ENCODE measurements around the gene ZFAND2B. TPM values are rescaled to one million over a fixed set of nuclear protein-coding genes. Genes with fewer than 3 reads are reported as not detected.

ZFAND2B gene
- total RNA-seq = 10 to 100 TPM; 36.9 to 43.3 TPM

- DNase-seq (peak; percentile 94 to 98 (median 96)), ATAC-seq (peak; percentile 97)
- WGBS, 2 donors = 1% methylated on average over 22 to 55 of the region's 76 CpGs
- TF ChIP-seq CTCF (IDR thresholded peaks at IDR 0.05) = peak in 4 of 7 experiments; percentile 28 to 48 (median 39)
- peak; percentile 94 to 97 (median 96) for TF ChIP-seq POLR2A (IDR thresholded peaks at IDR 0.05)
- intact Hi-C loops (cut with DNase I) = no loop called here
- Histone ChIP-seq H3K4me3 (peak within 1 kb of the TSS; percentile 51 to 53), H3K27ac (peak within 1 kb of the TSS; percentile 78 to 98 (median 94)), H3K36me3 (replicated peaks in 1 of 2; ENCODE audit: insufficient read depth in 1 of 2, low read depth in 2 of 2) (peaks cover 0 to 1% of the 10 kb centered on the region in 2 donors), H3K4me1 (peaks cover 19% of the 10 kb centered on the region), H3K9me3 (no peaks in the 10 kb centered on the region), H3K27me3 (no peaks in the 10 kb centered on the region)
Measured at GRCh38 chr2:219206328-219207133, at the start of gene ZFAND2B. Gene ZFAND2B (plus strand): TSS chr2:219206782. CDS start chr2:219206988, 206 bp downstream.

- Histone ChIP-seq H3K27ac (no peak overlapping the region), H3K4me3 (no peak overlapping the region), H3K9me3 (no peaks in the 10 kb centered on the region), H3K27me3 (no peaks in the 10 kb centered on the region), H3K4me1 (peaks cover 14% of the 10 kb centered on the region), H3K36me3 (replicated peaks in 1 of 2; ENCODE audit: insufficient read depth in 1 of 2, low read depth in 2 of 2) (peaks cover 0 to 2% of the 10 kb centered on the region in 2 donors)
- TF ChIP-seq POLR2A (IDR thresholded peaks at IDR 0.05) = no peak
- TF ChIP-seq CTCF (IDR thresholded peaks at IDR 0.05) = no peak
- DNase-seq (no peak), ATAC-seq (no peak)
- intact Hi-C loops (cut with DNase I) = no loop called here
- 84% methylated on average over 8 of the region's 8 CpGs for WGBS, 2 donors
Measured at GRCh38 chr2:219157396-219157795, 49.2 kb upstream of the ZFAND2B start.

- Histone ChIP-seq H3K9me3 (no peaks in the 10 kb centered on the region), H3K27me3 (no peaks in the 10 kb centered on the region), H3K4me3 (no peak overlapping the region), H3K27ac (no peak overlapping the region), H3K36me3 (replicated peaks in 1 of 2; ENCODE audit: insufficient read depth in 1 of 2, low read depth in 2 of 2) (peaks cover 0 to 2% of the 10 kb centered on the region in 2 donors), H3K4me1 (peaks cover 14% of the 10 kb centered on the region)
- WGBS, 2 donors = 85 to 90% methylated on average over 4 of the region's 4 CpGs
- DNase-seq = no peak
- no peak for ATAC-seq
- TF ChIP-seq POLR2A (IDR thresholded peaks at IDR 0.05) (no peak), CTCF (IDR thresholded peaks at IDR 0.05) (no peak)
- intact Hi-C loops (cut with DNase I) = no loop called here
Measured at GRCh38 chr2:219158025-219158424, 48.6 kb upstream of the ZFAND2B start.

GRCh38 chr2:219158586-219158985, 48.0 kb upstream of the ZFAND2B start:
- DNase-seq (no peak), ATAC-seq (no peak)
- Histone ChIP-seq H3K4me1 (peaks cover 14% of the 10 kb centered on the region), H3K36me3 (replicated peaks in 1 of 2; ENCODE audit: insufficient read depth in 1 of 2, low read depth in 2 of 2) (peaks cover 0 to 2% of the 10 kb centered on the region in 2 donors), H3K27ac (no peak overlapping the region), H3K27me3 (no peaks in the 10 kb centered on the region), H3K9me3 (no peaks in the 10 kb centered on the region), H3K4me3 (no peak overlapping the region)
- intact Hi-C loops (cut with DNase I) = no loop called here
- TF ChIP-seq POLR2A (IDR thresholded peaks at IDR 0.05) = no peak
- no peak for TF ChIP-seq CTCF (IDR thresholded peaks at IDR 0.05)
- WGBS, 2 donors = 70 to 79% methylated on average over 3 of the region's 3 CpGs
